Esophagus muscularis mucosa (tissue), 4 donors: Measurements from ENCODE around the gene CCDC187.

Experiments
- EP300 ChIP-seq: sonication (generic); formaldehyde crosslinking; IDR thresholded peaks from one replicate; pipeline ENCODE4 v1.6.1; 2017; ENCODE audit warnings: antibody characterized with exemption
- POLR2A ChIP-seq: fragments of 450-650 bp; IDR thresholded peaks from one replicate; pipeline ENCODE4 v1.6.1; 2017; ENCODE audit warnings: antibody characterized with exemption, moderate library complexity, mild to moderate bottlenecking, low read depth
- POLR2AphosphoS5 ChIP-seq, 2 donors: sonication (generic); formaldehyde crosslinking; IDR thresholded peaks; one replicate each; pipeline ENCODE4 v1.6.1; 2017; ENCODE audit warnings: antibody characterized with exemption in 2 of 2
- TF ChIP-seq, protein P1 (sequence below), 3 experiments: fragments of 200-600 bp in 2 of 3; fragments of 450-650 bp in 1 of 3; sonication (generic) in 2 of 3; IDR thresholded peaks; one replicate each; pipeline ENCODE4 v1.5.1; 2017 to 2019; ENCODE audit warnings: antibody characterized with exemption in 3 of 3, mild to moderate bottlenecking in 2 of 3, moderate library complexity in 1 of 3

DNA sequence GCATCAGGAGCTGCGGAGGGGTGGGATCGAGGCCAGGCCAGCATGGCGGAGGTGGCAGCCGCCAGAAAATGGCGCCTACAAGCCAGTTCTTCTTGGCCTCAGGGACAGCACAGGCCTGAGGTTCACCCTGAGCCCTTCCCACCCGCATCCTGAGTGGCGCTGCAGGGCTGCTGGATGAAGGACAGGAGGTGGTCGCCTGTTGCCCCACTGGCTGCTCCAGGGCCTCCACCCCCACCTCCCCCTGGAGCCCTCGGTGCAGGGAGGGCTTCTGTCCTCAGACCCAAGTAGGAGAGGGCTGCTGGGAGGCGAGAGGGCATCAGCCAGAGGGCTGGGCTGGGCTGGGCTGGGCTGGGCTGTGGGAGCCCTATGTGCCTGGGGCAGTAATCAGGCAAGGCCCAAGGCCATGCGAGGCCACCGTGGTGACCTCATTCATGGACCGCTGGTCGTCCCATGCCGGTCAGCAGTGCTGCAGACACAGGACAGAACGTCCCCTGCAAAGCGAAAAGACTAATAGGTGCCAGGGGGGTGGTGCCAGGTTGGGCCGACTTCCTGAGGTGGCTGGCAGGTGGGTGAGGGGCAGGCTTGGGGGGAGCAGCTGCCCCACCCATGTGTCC, 37.3 kb upstream of the CCDC187 start:
- TF ChIP-seq POLR2AphosphoS5 (IDR thresholded peaks at IDR 0.05) (no peak), EP300 (no peak), POLR2A (no peak)
- TF ChIP-seq, protein P1, sequence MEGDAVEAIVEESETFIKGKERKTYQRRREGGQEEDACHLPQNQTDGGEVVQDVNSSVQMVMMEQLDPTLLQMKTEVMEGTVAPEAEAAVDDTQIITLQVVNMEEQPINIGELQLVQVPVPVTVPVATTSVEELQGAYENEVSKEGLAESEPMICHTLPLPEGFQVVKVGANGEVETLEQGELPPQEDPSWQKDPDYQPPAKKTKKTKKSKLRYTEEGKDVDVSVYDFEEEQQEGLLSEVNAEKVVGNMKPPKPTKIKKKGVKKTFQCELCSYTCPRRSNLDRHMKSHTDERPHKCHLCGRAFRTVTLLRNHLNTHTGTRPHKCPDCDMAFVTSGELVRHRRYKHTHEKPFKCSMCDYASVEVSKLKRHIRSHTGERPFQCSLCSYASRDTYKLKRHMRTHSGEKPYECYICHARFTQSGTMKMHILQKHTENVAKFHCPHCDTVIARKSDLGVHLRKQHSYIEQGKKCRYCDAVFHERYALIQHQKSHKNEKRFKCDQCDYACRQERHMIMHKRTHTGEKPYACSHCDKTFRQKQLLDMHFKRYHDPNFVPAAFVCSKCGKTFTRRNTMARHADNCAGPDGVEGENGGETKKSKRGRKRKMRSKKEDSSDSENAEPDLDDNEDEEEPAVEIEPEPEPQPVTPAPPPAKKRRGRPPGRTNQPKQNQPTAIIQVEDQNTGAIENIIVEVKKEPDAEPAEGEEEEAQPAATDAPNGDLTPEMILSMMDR (IDR thresholded peaks at IDR 0.05), result no peak
